ENCODE data around the gene GRAMD1A.
"Not testable (repeated sequence)": the region's sequence is repeated elsewhere in the genome, so short reads cannot be mapped to it uniquely, and the experiment has no call there.

Gene GRAMD1A

DNA sequence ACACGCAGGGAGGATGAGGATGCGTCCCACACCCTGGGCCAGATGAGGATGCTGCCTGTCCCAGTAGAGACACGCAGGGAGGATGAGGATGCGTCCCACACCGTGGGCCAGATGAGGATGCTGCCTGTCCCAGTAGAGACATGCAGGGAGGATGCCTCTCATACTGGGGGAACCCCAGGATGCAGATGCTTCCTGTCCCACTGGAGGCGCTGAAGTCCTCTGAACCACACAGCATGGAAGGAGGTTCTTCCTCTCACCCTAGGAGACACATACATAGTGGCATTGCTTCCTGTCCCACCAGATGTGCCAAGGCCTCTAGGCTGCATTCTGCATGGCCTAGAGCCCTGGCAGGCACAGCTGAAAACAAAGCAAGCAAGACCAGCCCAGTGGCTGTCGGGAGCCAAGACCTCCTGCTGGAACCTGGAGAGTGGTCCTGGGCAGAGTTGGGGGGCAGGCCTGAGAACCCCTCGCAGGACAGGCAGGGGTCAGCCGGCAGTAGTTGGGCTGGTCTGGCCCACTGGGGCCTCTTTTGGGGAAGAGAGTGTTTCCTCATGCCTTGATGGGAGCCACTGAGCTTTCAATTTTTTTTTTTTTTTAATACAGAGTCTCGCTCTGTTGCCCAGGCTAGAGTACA lies 45.7 kb downstream of the GRAMD1A start:
- Histone ChIP-seq H3K4me3 (ENCODE audit: control insufficient read depth in 1 of 7, extremely low read depth in 1 of 7, insufficient read depth in 4 of 7, low read depth in 2 of 7, low read length in 6 of 7) (peak overlapping the region in 1 of 7 experiments; percentile 50), H3K36me3 (ENCODE audit: control insufficient read depth in 4 of 4, insufficient read depth in 4 of 4, low read length in 3 of 4) (no peaks in the 10 kb centered on the region)
- CTCF ChIA-PET: interaction anchor here (0.7 to 4.6 kb wide), 12 partner anchors 8 to 156 kb away, joined by 3 to 44 read pairs (median 4); no protein-coding TSS in a partner anchor

GRCh38 chr19:35046461-35046860 lies 46.3 kb downstream of the GRAMD1A start:
- Histone ChIP-seq H3K4me1 (ENCODE audit: control extremely low read depth in 1 of 4, control insufficient read depth in 4 of 4, insufficient read depth in 4 of 4, low read length in 3 of 4) (peaks cover 0 to 55% (median 50%) of the 10 kb centered on the region in 4 experiments), H3K9me3 (ENCODE audit: control extremely low read depth in 1 of 5, control insufficient read depth in 4 of 5, insufficient read depth in 2 of 5, low read depth in 1 of 5, low read length in 4 of 5) (no peaks in the 10 kb centered on the region), H3K4me3 (ENCODE audit: control insufficient read depth in 1 of 7, extremely low read depth in 1 of 7, insufficient read depth in 4 of 7, low read depth in 2 of 7, low read length in 6 of 7) (no peak overlapping the region), H3K27me3 (replicated peaks in 2 of 5; ENCODE audit: control insufficient read depth in 4 of 5, insufficient read depth in 5 of 5, low read length in 4 of 5) (no peaks in the 10 kb centered on the region), H3K36me3 (ENCODE audit: control insufficient read depth in 4 of 4, insufficient read depth in 4 of 4, low read length in 3 of 4) (no peaks in the 10 kb centered on the region), H3K27ac (ENCODE audit: insufficient read depth in 1 of 2, low read depth in 1 of 2, low read length in 2 of 2, poor library complexity in 1 of 2, severe bottlenecking in 2 of 2) (no peak overlapping the region)
- WGBS (ENCODE audit: insufficient coverage): 100% methylated on average over 3 of the region's 5 CpGs
- DNase-seq: no peak
- CTCF ChIA-PET: interaction anchor here (0.7 to 4.6 kb wide), 12 partner anchors 8 to 155 kb away, joined by 3 to 44 read pairs (median 3); no protein-coding TSS in a partner anchor
- POLR2A ChIA-PET: interaction anchor here (0.5 to 1.5 kb wide), 4 partner anchors 9 to 624 kb away, joined by 3 read pairs; no protein-coding TSS in a partner anchor

More for the DNA sequence above, 45.7 kb downstream of the GRAMD1A start:
- DNase-seq: peak; percentile 90 to 99 (median 98)
- Histone ChIP-seq H3K27ac (ENCODE audit: insufficient read depth in 1 of 2, low read depth in 1 of 2, low read length in 2 of 2, poor library complexity in 1 of 2, severe bottlenecking in 2 of 2) (peak overlapping the region in 1 of 2 experiments; percentile 51), H3K4me1 (ENCODE audit: control extremely low read depth in 1 of 4, control insufficient read depth in 4 of 4, insufficient read depth in 4 of 4, low read length in 3 of 4) (peaks cover 0 to 61% (median 57%) of the 10 kb centered on the region in 4 experiments), H3K27me3 (replicated peaks in 2 of 5; ENCODE audit: control insufficient read depth in 4 of 5, insufficient read depth in 5 of 5, low read length in 4 of 5) (no peaks in the 10 kb centered on the region), H3K9me3 (ENCODE audit: control extremely low read depth in 1 of 5, control insufficient read depth in 4 of 5, insufficient read depth in 2 of 5, low read depth in 1 of 5, low read length in 4 of 5) (no peaks in the 10 kb centered on the region)
- WGBS (ENCODE audit: insufficient coverage): 1% methylated on average over 9 of the region's 10 CpGs
- POLR2A ChIA-PET: interaction anchor here (0.5 to 1.5 kb wide), 4 partner anchors 10 to 623 kb away, joined by 3 read pairs; no protein-coding TSS in a partner anchor

DNA sequence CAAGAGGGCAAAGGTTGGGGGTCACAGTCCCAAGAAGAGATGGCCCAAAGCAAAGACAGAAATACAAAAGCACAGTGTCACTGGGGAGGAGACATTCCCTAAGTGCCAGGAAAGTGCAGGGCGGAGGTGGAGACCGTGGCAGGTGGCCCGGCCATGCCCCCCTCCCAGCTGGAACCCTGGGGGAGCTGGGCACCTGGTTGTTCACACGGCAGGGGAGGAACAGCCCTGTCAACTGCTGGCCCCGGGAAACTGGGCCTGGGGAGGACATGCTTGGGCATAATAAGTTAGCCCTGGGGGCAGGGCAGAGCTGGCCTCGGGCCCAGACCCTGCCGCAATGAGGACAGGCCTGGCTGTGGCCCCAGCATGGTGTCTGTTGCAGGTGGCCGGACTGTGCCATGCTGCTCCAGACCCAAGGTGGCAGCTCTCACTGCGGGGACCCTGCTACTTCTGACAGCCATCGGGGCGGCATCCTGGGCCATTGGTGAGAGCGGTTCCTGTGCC lies 48.8 kb downstream of the GRAMD1A start:
- no peaks in the 10 kb centered on the region for H3K9me3 ChIP-seq (ENCODE audit: control extremely low read depth in 1 of 5, control insufficient read depth in 4 of 5, insufficient read depth in 2 of 5, low read depth in 1 of 5, low read length in 4 of 5)
- POLR2A ChIA-PET: interaction anchor here (1.1 kb wide), 1 partner anchor 11 kb away, joined by 3 read pairs; no protein-coding TSS in a partner anchor
- 81% methylated on average over 12 of the region's 12 CpGs for WGBS (ENCODE audit: insufficient coverage)

GRCh38 chr19:35049456-35049855 lies 49.3 kb downstream of the GRAMD1A start:
- no peak for DNase-seq
- Histone ChIP-seq H3K9me3 (ENCODE audit: control extremely low read depth in 1 of 5, control insufficient read depth in 4 of 5, insufficient read depth in 2 of 5, low read depth in 1 of 5, low read length in 4 of 5) (no peaks in the 10 kb centered on the region), H3K27ac (ENCODE audit: insufficient read depth in 1 of 2, low read depth in 1 of 2, low read length in 2 of 2, poor library complexity in 1 of 2, severe bottlenecking in 2 of 2) (no peak overlapping the region), H3K4me3 (ENCODE audit: control insufficient read depth in 1 of 7, extremely low read depth in 1 of 7, insufficient read depth in 4 of 7, low read depth in 2 of 7, low read length in 6 of 7) (no peak overlapping the region), H3K36me3 (ENCODE audit: control insufficient read depth in 4 of 4, insufficient read depth in 4 of 4, low read length in 3 of 4) (no peaks in the 10 kb centered on the region), H3K4me1 (ENCODE audit: control extremely low read depth in 1 of 4, control insufficient read depth in 4 of 4, insufficient read depth in 4 of 4, low read length in 3 of 4) (peaks cover 0 to 45% (median 36%) of the 10 kb centered on the region in 4 experiments), H3K27me3 (replicated peaks in 2 of 5; ENCODE audit: control insufficient read depth in 4 of 5, insufficient read depth in 5 of 5, low read length in 4 of 5) (no peaks in the 10 kb centered on the region)
- WGBS (ENCODE audit: insufficient coverage): 95% methylated on average over 3 of the region's 5 CpGs
- ChIA-PET POLR2A (interaction anchor here (1.1 kb wide), 1 partner anchor 11 kb away, joined by 3 read pairs; no protein-coding TSS in a partner anchor), CTCF (interaction anchor here (1.1 to 2.0 kb wide), 4 partner anchors 9 to 92 kb away, joined by 3 to 6 read pairs (median 4); no protein-coding TSS in a partner anchor)

More for the DNA sequence above, 48.8 kb downstream of the GRAMD1A start:
- Histone ChIP-seq H3K4me1 (ENCODE audit: control extremely low read depth in 1 of 4, control insufficient read depth in 4 of 4, insufficient read depth in 4 of 4, low read length in 3 of 4) (peaks cover 0 to 46% (median 38%) of the 10 kb centered on the region in 4 experiments), H3K4me3 (ENCODE audit: control insufficient read depth in 1 of 7, extremely low read depth in 1 of 7, insufficient read depth in 4 of 7, low read depth in 2 of 7, low read length in 6 of 7) (no peak overlapping the region), H3K36me3 (ENCODE audit: control insufficient read depth in 4 of 4, insufficient read depth in 4 of 4, low read length in 3 of 4) (no peaks in the 10 kb centered on the region), H3K27ac (ENCODE audit: insufficient read depth in 1 of 2, low read depth in 1 of 2, low read length in 2 of 2, poor library complexity in 1 of 2, severe bottlenecking in 2 of 2) (no peak overlapping the region), H3K27me3 (replicated peaks in 2 of 5; ENCODE audit: control insufficient read depth in 4 of 5, insufficient read depth in 5 of 5, low read length in 4 of 5) (no peaks in the 10 kb centered on the region)
- CTCF ChIA-PET: interaction anchor here (0.8 to 1.4 kb wide), 7 partner anchors 10 to 93 kb away, joined by 3 to 5 read pairs (median 3); no protein-coding TSS in a partner anchor
- DNase-seq: no peak

DNA sequence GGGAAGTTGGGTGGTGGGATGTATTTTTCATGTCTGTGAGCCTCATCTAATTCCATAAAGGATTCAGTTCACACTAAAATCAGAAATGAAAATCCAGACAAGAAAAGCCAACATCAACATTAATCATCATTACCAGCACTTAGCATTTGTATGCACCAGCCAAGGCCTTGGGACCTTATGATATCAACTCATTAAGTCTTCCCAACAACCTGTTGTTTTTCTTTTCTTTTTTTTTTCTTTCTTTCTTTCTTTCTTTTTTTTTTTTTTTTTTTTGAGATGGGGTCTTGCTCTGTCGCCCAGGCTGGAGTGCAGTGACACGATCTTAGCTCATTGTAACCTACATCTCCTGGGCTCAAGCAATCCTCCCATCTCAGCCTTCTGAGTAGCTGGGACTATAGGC lies 50.5 kb downstream of the GRAMD1A start:
- H3K36me3 ChIP-seq (ENCODE audit: control insufficient read depth in 4 of 4, insufficient read depth in 4 of 4, low read length in 3 of 4); H3K9me3 ChIP-seq (ENCODE audit: control extremely low read depth in 1 of 5, control insufficient read depth in 4 of 5, insufficient read depth in 2 of 5, low read depth in 1 of 5, low read length in 4 of 5); POLR2A ChIA-PET; DNase-seq; H3K27ac ChIP-seq (ENCODE audit: insufficient read depth in 1 of 2, low read depth in 1 of 2, low read length in 2 of 2, poor library complexity in 1 of 2, severe bottlenecking in 2 of 2); H3K4me3 ChIP-seq (ENCODE audit: control insufficient read depth in 1 of 7, extremely low read depth in 1 of 7, insufficient read depth in 4 of 7, low read depth in 2 of 7, low read length in 6 of 7); H3K27me3 ChIP-seq (replicated peaks in 2 of 5; ENCODE audit: control insufficient read depth in 4 of 5, insufficient read depth in 5 of 5, low read length in 4 of 5): not testable (repeated sequence)
- 100% methylated on average over 2 of the region's 2 CpGs for WGBS (ENCODE audit: insufficient coverage)
- H3K4me1 ChIP-seq (ENCODE audit: control extremely low read depth in 1 of 4, control insufficient read depth in 4 of 4, insufficient read depth in 4 of 4, low read length in 3 of 4): peaks cover 0 to 34% (median 25%) of the 10 kb centered on the region in 4 experiments
- CTCF ChIA-PET: interaction anchor here (1.5 to 2.1 kb wide), 5 partner anchors 20 to 122 kb away, joined by 3 to 9 read pairs (median 6); no protein-coding TSS in a partner anchor

DNA sequence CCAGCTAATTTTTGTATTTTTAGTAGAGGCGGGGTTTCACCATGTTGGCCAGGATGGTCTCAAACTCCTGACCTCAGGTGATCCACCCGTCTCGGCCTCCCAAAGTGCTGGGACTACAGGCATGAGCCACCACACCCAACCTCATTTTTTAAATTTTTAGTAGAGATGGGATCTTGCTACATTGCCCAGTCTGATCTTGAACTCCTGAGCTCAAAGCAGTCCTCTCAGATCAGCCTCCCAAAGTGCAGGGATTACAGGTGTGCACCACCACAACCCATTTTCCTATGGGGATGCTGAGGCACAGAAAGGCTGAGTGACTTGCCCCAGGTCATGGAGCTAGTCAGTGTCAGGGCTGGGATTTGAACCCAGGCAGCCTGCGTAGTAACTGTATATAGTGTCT lies 51.1 kb downstream of the GRAMD1A start:
- CTCF ChIA-PET: interaction anchor here (1.0 to 2.1 kb wide), 6 partner anchors 13 to 121 kb away, joined by 3 to 9 read pairs (median 5); no protein-coding TSS in a partner anchor
- WGBS (ENCODE audit: insufficient coverage): no CpG with 5 or more reads among the region's 4 CpGs
- POLR2A ChIA-PET: not testable (repeated sequence)

More for the DNA sequence above, 51.1 kb downstream of the GRAMD1A start:
- not testable (repeated sequence) for H3K4me3 ChIP-seq (ENCODE audit: control insufficient read depth in 1 of 7, extremely low read depth in 1 of 7, insufficient read depth in 4 of 7, low read depth in 2 of 7, low read length in 6 of 7); H3K36me3 ChIP-seq (ENCODE audit: control insufficient read depth in 4 of 4, insufficient read depth in 4 of 4, low read length in 3 of 4); H3K9me3 ChIP-seq (ENCODE audit: control extremely low read depth in 1 of 5, control insufficient read depth in 4 of 5, insufficient read depth in 2 of 5, low read depth in 1 of 5, low read length in 4 of 5); H3K27ac ChIP-seq (ENCODE audit: insufficient read depth in 1 of 2, low read depth in 1 of 2, low read length in 2 of 2, poor library complexity in 1 of 2, severe bottlenecking in 2 of 2); H3K27me3 ChIP-seq (replicated peaks in 2 of 5; ENCODE audit: control insufficient read depth in 4 of 5, insufficient read depth in 5 of 5, low read length in 4 of 5); DNase-seq
- H3K4me1 ChIP-seq (ENCODE audit: control extremely low read depth in 1 of 4, control insufficient read depth in 4 of 4, insufficient read depth in 4 of 4, low read length in 3 of 4): peaks cover 0 to 32% (median 21%) of the 10 kb centered on the region in 4 experiments
